Fibroblast of upper back skin (primary cell): ENCODE data around the gene SENP7.
"Not testable (repeated sequence)": the region's sequence is repeated elsewhere in the genome, so short reads cannot be mapped to it uniquely, and the experiment has no call there.

ENCODE experiments used
- DNase-seq: peaks from one replicate; pipeline ENCODE4 v3.0.0-alpha.2; 2013

SENP7 gene

GRCh38 chr3:101512646-101513418 is at the start of gene SENP7:
TSS of gene SENP7 (minus strand) at chr3:101513212. CDS start at chr3:101513130, 82 bp downstream.
- DNase-seq: peak; percentile 84

- peak; percentile 93 for DNase-seq
These were observed 48.8 kb upstream of the SENP7 start, which contains the start of gene TRMT10C for GRCh38 chr3:101561630-101562328. TSS of gene TRMT10C (plus strand) at chr3:101561868. CDS start at chr3:101564782, 2,914 bp downstream.

GRCh38 chr3:101556064-101556463 is 43.1 kb upstream of the SENP7 start:
- DNase-seq: no peak

GRCh38 chr3:101553381-101553780 is 40.4 kb upstream of the SENP7 start:
- not testable (repeated sequence) for DNase-seq

- DNase-seq: not testable (repeated sequence)
These were observed 38.5 kb upstream of the SENP7 start for GRCh38 chr3:101551359-101552081.

- no peak for DNase-seq
These were observed 36.5 kb upstream of the SENP7 start for GRCh38 chr3:101549473-101549872.

- DNase-seq: no peak
These were observed 35.6 kb upstream of the SENP7 start for GRCh38 chr3:101548527-101549105.

- DNase-seq: no peak
These were observed 31.3 kb upstream of the SENP7 start for GRCh38 chr3:101544161-101544850.

GRCh38 chr3:101542957-101543356 is 29.9 kb upstream of the SENP7 start:
- DNase-seq: no peak

GRCh38 chr3:101536955-101537354 is 23.9 kb upstream of the SENP7 start:
- DNase-seq: not testable (repeated sequence)

GRCh38 chr3:101536266-101536665 is 23.3 kb upstream of the SENP7 start:
- no peak for DNase-seq

GRCh38 chr3:101535221-101535620 is 22.2 kb upstream of the SENP7 start:
- DNase-seq: no peak

GRCh38 chr3:101533603-101533968 is 20.6 kb upstream of the SENP7 start:
- no peak for DNase-seq

GRCh38 chr3:101532783-101533602 is 20.0 kb upstream of the SENP7 start:
- peak; percentile 2 for DNase-seq

GRCh38 chr3:101531473-101532086 is 18.6 kb upstream of the SENP7 start:
- DNase-seq: no peak

GRCh38 chr3:101530686-101531047 is 17.7 kb upstream of the SENP7 start:
- DNase-seq: no peak

GRCh38 chr3:101529816-101530685 is 17.0 kb upstream of the SENP7 start:
- no peak for DNase-seq

- no peak for DNase-seq
These were observed 14.9 kb upstream of the SENP7 start for GRCh38 chr3:101527906-101528305.

- DNase-seq: no peak
These were observed 14.4 kb upstream of the SENP7 start for GRCh38 chr3:101527441-101527840.

GRCh38 chr3:101521211-101521701 is 8.2 kb upstream of the SENP7 start:
- no peak for DNase-seq
